ENCODE measurements around the gene PABPN1. TPM values are rescaled to one million over a fixed set of nuclear protein-coding genes. Genes with fewer than 3 reads are reported as not detected.

PABPN1 gene
- total and polyA plus RNA-seq, 2 of the 13 experiments (the other 11 are each of a cell fraction or from before 2014, with no cell fraction given) = 233 to 524 TPM

- no peak for TF ChIP-seq HDAC2 (CRISPR knock-in tag; IDR thresholded peaks at IDR 0.05)
- TF ChIP-seq JUND (CRISPR knock-in tag; IDR thresholded peaks at IDR 0.05) = no peak
- no peak for TF ChIP-seq RXRB (CRISPR knock-in tag; IDR thresholded peaks at IDR 0.05; ENCODE audit: borderline replicate concordance)
- TF ChIP-seq BCL6 (CRISPR knock-in tag; IDR thresholded peaks at IDR 0.05) = no peak
- TF ChIP-seq PHF5A (CRISPR knock-in tag; IDR thresholded peaks at IDR 0.05; ENCODE audit: low read depth, unreplicated experiment) = no peak
- TF ChIP-seq HOXA3 (CRISPR knock-in tag; IDR thresholded peaks at IDR 0.05) = no peak
- TF ChIP-seq SMAD1 (CRISPR knock-in tag; IDR thresholded peaks at IDR 0.05; ENCODE audit: borderline replicate concordance, low read depth) = 0 out of 2 replicates have a peak, but pooled peaks have one; percentile 27
- peak; percentile 37; the same call in 1 of the 2 replicates for TF ChIP-seq ZNF143 (CRISPR knock-in tag; IDR thresholded peaks at IDR 0.05)
These were observed 21.1 kb upstream of the PABPN1 start (continued) for GRCh38 chr14:23299986-23300686.

GRCh38 chr14:23300687-23301223 is 20.5 kb upstream of the PABPN1 start:
- FAIRE-seq (no peak), DNase-seq (ENCODE audit: low spot score) (peak; percentile 43), ATAC-seq (no peak)
- Histone ChIP-seq H3K4me3 (replicated peaks in 1 of 3; ENCODE audit: insufficient read depth in 1 of 3, low read depth in 2 of 3, low read length in 3 of 3) (peak overlapping the region; percentile 65 to 88 (median 75)), H3K4me1 (ENCODE audit: insufficient read depth, low read length) (peaks cover 50% of the 10 kb centered on the region), H3K27me3 (ENCODE audit: control insufficient read depth in 1 of 2, insufficient read depth in 2 of 2, low read length in 2 of 2) (no peaks in the 10 kb centered on the region; a peak in 1 of 5 replicates), H2AFZ (ENCODE audit: low read length) (peak overlapping the region; percentile 38), H3K9me3 (ENCODE audit: low read length) (no peaks in the 10 kb centered on the region), H3K79me2 (ENCODE audit: insufficient read depth, low read length) (peaks cover 4% of the 10 kb centered on the region), H3K36me3 (replicated peaks in 1 of 2; ENCODE audit: control insufficient read depth in 1 of 2, insufficient read depth in 2 of 2, low read length in 2 of 2) (peaks cover 3% of the 10 kb centered on the region in 2 experiments; a peak in 1 of 5 replicates), H3K27ac (ENCODE audit: extremely low read length, insufficient read depth, low read length) (peak overlapping the region; percentile 91), H3K9ac (ENCODE audit: insufficient read depth, low read depth, low read length) (peak overlapping the region; percentile 80), H3K4me2 (ENCODE audit: low read depth, low read length) (peak overlapping the region; percentile 99), H4K20me1 (ENCODE audit: insufficient read depth, low read length) (no peaks in the 10 kb centered on the region)
- BruUV-seq (replicated peaks) = TSS peak; percentile 73
- CTCF ChIA-PET (ENCODE audit: low intra/inter-chr PET ratio, low total read pairs) = interaction anchor here (1.3 to 2.4 kb wide), 4 partner anchors 21 to 231 kb away, joined by 3 to 12 read pairs (median 10); partner anchors contain the start of gene PABPN1
- POLR2A ChIA-PET = interaction anchor here (0.7 to 18.7 kb wide), 20 partner anchors 8 to 895 kb away, joined by 3 to 1053 read pairs (median 6); partner anchors contain the start of genes ACIN1, AJUBA, AP1G2 and C14orf119
- intact Hi-C loops (cut with micrococcal nuclease; ENCODE audit: unreplicated experiment) (loop anchor here (1.0 to 10.0 kb wide), 5 partner anchors 14 to 994 kb away; partner anchors contain the start of genes AJUBA, DCAF11, DHRS1 and HOMEZ), in situ Hi-C loops (cut with HindIII; ENCODE audit: extremely low pct_ligation_motif_present, low pct_unique_long_range_greater_than_20kb) (loop anchor here (25.0 kb wide), 1 partner anchor 837 kb away; the partner anchor contains the start of genes EMC9, FITM1, PSME1 and PSME2)
- 11% methylated on average over 13 of the region's 13 CpGs for WGBS (ENCODE audit: low lambda C conversion rate)
- TF ChIP-seq ZBTB25 (CRISPR knock-in tag; IDR thresholded peaks at IDR 0.05) (no peak), ZFP62 (CRISPR knock-in tag; IDR thresholded peaks at IDR 0.05) (no peak), ZNF468 (CRISPR knock-in tag; IDR thresholded peaks at IDR 0.05) (no peak), ARID4A (CRISPR knock-in tag; IDR thresholded peaks at IDR 0.05; ENCODE audit: borderline replicate concordance) (no peak), HNRNPK (IDR thresholded peaks at IDR 0.05; ENCODE audit: low read depth, low read length, poor library complexity, severe bottlenecking) (peak; percentile 1), FOXA3 (CRISPR knock-in tag; IDR thresholded peaks at IDR 0.05) (no peak)
